SK-N-SH (cell line): ENCODE data around the gene EIF5A2. TPM values are rescaled to one million over a fixed set of nuclear protein-coding genes. Genes with fewer than 3 reads are reported as not detected.
A peak's percentile ranks its signal among the peaks of the same experiment; 100 is the strongest.

Source experiments
- CTCF ChIA-PET: fragments of 300-600, 350-600 bp; formaldehyde crosslinking; extraction: SDS; loops from one replicate; lab custom pipeline; 2021; lab: Yijun Ruan, JAX
- POLR2A ChIA-PET: fragments of 350-600 bp; sonication (Branson Sonifier 250); formaldehyde crosslinking; extraction: SDS; loops from one replicate; lab custom pipeline; 2020; ENCODE audit warnings: antibody characterized with exemption, inconsistent platforms; lab: Yijun Ruan, JAX
- DNase-seq: peaks from one replicate; pipeline ENCODE4 v3.0.0; 2012
- H2AFZ ChIP-seq: fragments of 200-600 bp; sonication (generic); 2 replicates; pipeline ENCODE4 v1.8.1; 2016; ENCODE audit warnings: antibody characterized with exemption, mild to moderate bottlenecking, low read depth
- H3F3A ChIP-seq: fragments of 200-600 bp; sonication (generic); replicated peaks from 2 replicates; pipeline ENCODE3; 2016; ENCODE audit warnings: antibody characterized with exemption, mild to moderate bottlenecking; ENCODE audit not compliant: insufficient read depth
- H3K27ac ChIP-seq, 2 experiments: fragments of 200-500 bp in 1 of 2; fragments of 200-600 bp in 1 of 2; sonication (Bioruptor generic) in 1 of 2; sonication (generic), shearing (Covaris generic) in 1 of 2; 2 replicates each; pipeline versions ENCODE4 v1.5.1 to v1.6.1; 2014 to 2016; ENCODE audit warnings: low read depth in 2 of 2, inconsistent platforms in 1 of 2, low read length in 1 of 2, mild to moderate bottlenecking in 1 of 2, mixed read lengths in 1 of 2
- H3K27me3 ChIP-seq: fragments of 200-600 bp; sonication (generic), shearing (Covaris generic); 2 replicates; pipeline ENCODE4 v1.6.1; 2016; ENCODE audit warnings: mixed run types; ENCODE audit not compliant: insufficient read depth
- H3K36me3 ChIP-seq, 2 experiments: fragments of 200-500 bp in 1 of 2; fragments of 200-600 bp in 1 of 2; sonication (Bioruptor generic) in 1 of 2; sonication (generic) in 1 of 2; replicated peaks in 1 of 2; 2 replicates each; pipeline versions ENCODE3 to v1.5.1; 2014 to 2016; ENCODE audit warnings: low read length in 1 of 2, mild to moderate bottlenecking in 1 of 2; ENCODE audit not compliant: insufficient read depth in 2 of 2, control insufficient read depth in 1 of 2
- H3K4me1 ChIP-seq, 2 experiments: fragments of 200-500 bp in 1 of 2; fragments of 200-600 bp in 1 of 2; sonication (Bioruptor generic) in 1 of 2; sonication (generic), shearing (Covaris generic) in 1 of 2; 2 replicates each; pipeline versions ENCODE4 v1.5.1 to v1.6.1; 2014 to 2016; ENCODE audit warnings: low read depth in 1 of 2, low read length in 1 of 2, mixed run types in 1 of 2; ENCODE audit not compliant: insufficient read depth in 2 of 2, control insufficient read depth in 1 of 2
- H3K4me2 ChIP-seq: fragments of 200-600 bp; sonication (generic), shearing (Covaris generic); 2 replicates; pipeline ENCODE4 v1.6.1; 2017; ENCODE audit warnings: mixed run types
- H3K4me3 ChIP-seq, 2 experiments: fragments of 200-500 bp in 1 of 2; fragments of 200-600 bp in 1 of 2; sonication (Bioruptor generic) in 1 of 2; sonication (generic), shearing (Covaris generic) in 1 of 2; 2 replicates each; pipeline versions ENCODE4 v1.5.1 to v1.8.1; 2014 to 2016; ENCODE audit warnings: low read depth in 2 of 2, inconsistent platforms in 1 of 2, low read length in 1 of 2, mild to moderate bottlenecking in 1 of 2, mixed read lengths in 1 of 2, moderate library complexity in 1 of 2
- H3K79me2 ChIP-seq: fragments of 200-600 bp; sonication (generic); 2 replicates; pipeline ENCODE4 v1.8.1; 2017; ENCODE audit warnings: mild to moderate bottlenecking; ENCODE audit not compliant: insufficient read depth
- H3K9ac ChIP-seq: fragments of 200-600 bp; sonication (generic); 2 replicates; pipeline ENCODE4 v1.6.1; 2017; ENCODE audit warnings: mixed run types
- H3K9me2 ChIP-seq: fragments of 200-600 bp; sonication (generic); 2 replicates; pipeline ENCODE4 v1.6.1; 2017; ENCODE audit warnings: mixed run types
- H3K9me3 ChIP-seq: fragments of 200-600 bp; sonication (generic); 2 replicates; pipeline ENCODE4 v1.6.1; 2017; ENCODE audit warnings: mixed run types, mild to moderate bottlenecking, moderate library complexity
- H4K20me1 ChIP-seq: fragments of 200-600 bp; sonication (generic); 2 replicates; pipeline ENCODE4 v1.6.1; 2017; ENCODE audit warnings: mild to moderate bottlenecking, mixed run types; ENCODE audit not compliant: insufficient read depth
- CHD2 ChIP-seq: fragments of 150-350 bp; IDR thresholded peaks from 2 replicates; pipeline ENCODE4 v1.6.1; 2018; ENCODE audit warnings: low read length; ENCODE audit not compliant: partially characterized antibody
- EP300 ChIP-seq, 2 experiments: IDR thresholded peaks; 2 replicates each; pipeline versions ENCODE4 v1.4.0 to v1.6.1; 2012; ENCODE audit warnings: borderline replicate concordance in 1 of 2, low read depth in 1 of 2, low read length in 1 of 2
- EZH2phosphoT487 ChIP-seq: fragments of 200-600 bp; sonication (generic); IDR thresholded peaks from 2 replicates; pipeline ENCODE4 v1.6.1; 2017; ENCODE audit warnings: low read depth, mixed run types, mild to moderate bottlenecking, antibody characterized with exemption, moderate library complexity, borderline replicate concordance
- FOSL2 ChIP-seq: IDR thresholded peaks from 2 replicates; pipeline ENCODE4 v1.4.0; 2012; ENCODE audit warnings: low read depth, mild to moderate bottlenecking, moderate library complexity, borderline replicate concordance
- FOXJ3 ChIP-seq: sonication (generic); formaldehyde crosslinking; IDR thresholded peaks from 2 replicates; pipeline ENCODE4 v1.5.1; 2020; ENCODE audit warnings: mild to moderate bottlenecking, missing genetic modification reagents
- FOXM1 ChIP-seq: IDR thresholded peaks from 2 replicates; pipeline ENCODE4 v1.4.0; 2012; ENCODE audit warnings: low read depth, mild to moderate bottlenecking
- GABPA ChIP-seq: IDR thresholded peaks from 2 replicates; pipeline ENCODE4 v1.4.0; 2012; ENCODE audit warnings: low read depth, mild to moderate bottlenecking
- GATA2 ChIP-seq: sonication (generic); formaldehyde crosslinking; IDR thresholded peaks from 2 replicates; pipeline ENCODE4 v1.5.0; 2020; ENCODE audit warnings: mild to moderate bottlenecking, missing genetic modification reagents
- IRF3 ChIP-seq: fragments of 150-350 bp; IDR thresholded peaks from 2 replicates; pipeline ENCODE4 v1.6.1; 2016; ENCODE audit warnings: mild to moderate bottlenecking, low read depth, low read length
- JUND ChIP-seq: IDR thresholded peaks from 2 replicates; pipeline ENCODE4 v1.4.0; 2012
- MEF2A ChIP-seq: IDR thresholded peaks from 2 replicates; pipeline ENCODE4 v1.4.0; 2012; ENCODE audit warnings: low read depth, borderline replicate concordance
- MXI1 ChIP-seq: IDR thresholded peaks from 2 replicates; pipeline ENCODE4 v1.6.1; 2012; ENCODE audit warnings: mild to moderate bottlenecking, low read depth, low read length, improper control_type of control experiment
- NRF1 ChIP-seq: IDR thresholded peaks from 2 replicates; pipeline ENCODE4 v1.6.1; 2012; ENCODE audit warnings: low read depth, mild to moderate bottlenecking, low read length
- PBX3 ChIP-seq: IDR thresholded peaks from 2 replicates; pipeline ENCODE4; 2012
- POLR2AphosphoS5 ChIP-seq: IDR thresholded peaks from 2 replicates; pipeline ENCODE4 v1.6.1; 2012; ENCODE audit warnings: low read depth, low read length
- RAD21 ChIP-seq: IDR thresholded peaks from 2 replicates; pipeline ENCODE4 v1.6.1; 2012; ENCODE audit warnings: mild to moderate bottlenecking, low read length
- RCOR1 ChIP-seq: fragments of 150-350 bp; IDR thresholded peaks from 2 replicates; pipeline ENCODE4 v1.6.1; 2017; ENCODE audit warnings: antibody characterized with exemption, low read length
- REST ChIP-seq: IDR thresholded peaks from 2 replicates; pipeline ENCODE4 v1.6.1; 2012; ENCODE audit warnings: mild to moderate bottlenecking, low read depth, low read length, moderate library complexity
- RFX5 ChIP-seq: IDR thresholded peaks from 2 replicates; pipeline ENCODE4 v1.6.1; 2012; ENCODE audit warnings: mild to moderate bottlenecking, improper control_type of control experiment, low read length
- RXRA ChIP-seq: IDR thresholded peaks from 2 replicates; pipeline ENCODE4 v1.4.0; 2012; ENCODE audit warnings: low read depth, mild to moderate bottlenecking, borderline replicate concordance
- SIN3A ChIP-seq: IDR thresholded peaks from 2 replicates; pipeline ENCODE4 v1.6.1; 2012; ENCODE audit warnings: low read depth, mild to moderate bottlenecking, low read length, moderate library complexity, borderline replicate concordance
- SMC3 ChIP-seq: IDR thresholded peaks from 2 replicates; pipeline ENCODE4 v1.6.1; 2012; ENCODE audit warnings: low read depth, low read length, improper control_type of control experiment
- TAF1 ChIP-seq: IDR thresholded peaks from 2 replicates; pipeline ENCODE4 v1.6.1; 2012; ENCODE audit warnings: low read depth, mild to moderate bottlenecking, low read length, moderate library complexity, borderline replicate concordance
- TCF12 ChIP-seq: IDR thresholded peaks from 2 replicates; pipeline ENCODE4 v1.4.0; 2012
- TEAD4 ChIP-seq: IDR thresholded peaks from 2 replicates; pipeline ENCODE4 v1.4.0; 2012; ENCODE audit warnings: mild to moderate bottlenecking, borderline replicate concordance; ENCODE audit not compliant: insufficient read depth
- USF1 ChIP-seq: IDR thresholded peaks from 2 replicates; pipeline ENCODE4 v1.4.0; 2012; ENCODE audit warnings: low read depth, borderline replicate concordance
- YY1 ChIP-seq: IDR thresholded peaks from 2 replicates; pipeline ENCODE4 v1.4.0; 2012; ENCODE audit warnings: low read depth, mild to moderate bottlenecking
- WGBS: methylation state at CpG from one replicate; pipeline ENCODE4 v1.1.6; 2017; ENCODE audit warnings: low lambda C conversion rate; 5-methylcytosine and 5-hydroxymethylcytosine counted together
- polyA plus RNA-seq, 3 experiments: library from polyadenylated mRNA; depleted of rRNA; stranded (reverse); fragments of >200 nt; gene quantifications; 2 replicates each; pipeline ENCODE4 v1.2.3, GENCODE V29; 2012

Gene EIF5A2
- polyA plus RNA-seq (2012; rRNA removed): 2.7 and 4.0 TPM in 2 replicates
- 4.8 and 4.9 TPM in 2 replicates for polyA plus RNA-seq (2012; cell fraction: cytosol; rRNA removed)
- polyA plus RNA-seq (2012; cell fraction: nucleus; rRNA removed): 1.9 and 2.5 TPM in 2 replicates

GRCh38 chr3:170908235-170909116 lies at the start of gene EIF5A2:
EIF5A2 (minus strand) TSS chr3:170908637; CDS start chr3:170907806, 831 bp downstream.
- Histone ChIP-seq H3K4me1 (peaks cover 9 to 17% of the 10 kb centered on the region in 2 experiments; a peak in 3 of 4 replicates), H2AFZ (peak within 1 kb of the TSS; percentile 91), H4K20me1 (no peaks in the 10 kb centered on the region), H3K79me2 (peaks cover 29% of the 10 kb centered on the region), H3K4me2 (peak within 1 kb of the TSS; percentile 90), H3K27ac (peak within 1 kb of the TSS; percentile 73 to 86), H3K4me3 (peak within 1 kb of the TSS; percentile 83 to 85), H3F3A (no peaks in the 10 kb centered on the region), H3K36me3 (peaks cover 0 to 25% of the 10 kb centered on the region in 2 experiments), H3K9me3 (no peaks in the 10 kb centered on the region), H3K9ac (peak within 1 kb of the TSS; percentile 77), H3K27me3 (no peaks in the 10 kb centered on the region), H3K9me2 (no peaks in the 10 kb centered on the region)
- CTCF ChIA-PET: interaction anchor here (0.8 to 2.2 kb wide), 3 partner anchors 20 to 97 kb away, joined by 3 to 8 read pairs (median 6); no protein-coding TSS in a partner anchor
- POLR2A ChIA-PET: interaction anchor here (1.2 to 2.7 kb wide), 2 partner anchors 19 to 39 kb away, joined by 5 to 17 read pairs; partner anchors contain the start of gene RPL22L1
- 3% methylated on average over 27 of the region's 73 CpGs for WGBS
- peak; percentile 99 for DNase-seq
- no peak for TF ChIP-seq SIN3A
- no peak for TF ChIP-seq GATA2
- no peak for TF ChIP-seq SMC3
- no peak for TF ChIP-seq FOSL2
- no peak for TF ChIP-seq TEAD4
- TF ChIP-seq YY1: no peak
- TF ChIP-seq RFX5: no peak
- TF ChIP-seq RCOR1: peak; percentile 31; the same call in 1 of the 2 replicates
- peak; percentile 97 for TF ChIP-seq USF1
- TF ChIP-seq PBX3: peak; percentile 14; the same call in 1 of the 2 replicates
- TF ChIP-seq RXRA: no peak
- TF ChIP-seq FOXJ3 (CRISPR knock-in tag): no peak
- TF ChIP-seq EZH2phosphoT487: no peak
- 0 out of 2 replicates have a peak, but pooled peaks have one; percentile 37 for TF ChIP-seq REST
- TF ChIP-seq MEF2A: no peak
- peak; percentile 33; the same call in 1 of the 2 replicates for TF ChIP-seq TCF12
- TF ChIP-seq POLR2AphosphoS5: peak; percentile 86
- peak; percentile 98 for TF ChIP-seq MXI1
- no peak for TF ChIP-seq JUND
- peak; percentile 78 for TF ChIP-seq CHD2
- peak; percentile 80 for TF ChIP-seq TAF1
- TF ChIP-seq FOXM1: no peak
- no peak for TF ChIP-seq RAD21
- TF ChIP-seq NRF1: peak; percentile 28; the same call in 1 of the 2 replicates
- no peak for TF ChIP-seq EP300 (IDR thresholded peaks at IDR 0.05; ENCODE audit: borderline replicate concordance in 1 of 2, low read depth in 1 of 2, low read length in 1 of 2)
- TF ChIP-seq GABPA: peak; percentile 64
- TF ChIP-seq IRF3: no peak; the same call in 1 of the 2 replicates
